Loucy (cell line): ENCODE results near the gene ADRM1.

Source experiments
- CTCF ChIP-seq: fragments of 200-600 bp; sonication (generic); conservative IDR thresholded peaks from 2 replicates; pipeline ENCODE4 v1.5.1; 2014; ENCODE audit warnings: mild to moderate bottlenecking, antibody characterized with exemption, low read length
- EZH2phosphoT487 ChIP-seq: fragments of 200-600 bp; IDR thresholded peaks from 2 replicates; pipeline ENCODE4 v1.6.1; 2018; ENCODE audit warnings: antibody characterized with exemption, mild to moderate bottlenecking, moderate library complexity, borderline replicate concordance

GRCh38 chr20:62342910-62343309, 40.1 kb downstream of the ADRM1 start:
- TF ChIP-seq CTCF (no peak), EZH2phosphoT487 (no peak)
